Loucy (cell line): ENCODE results near the gene GDPD3.

Experiments used
- H2AFZ ChIP-seq: fragments of 200-600 bp; sonication (generic); 2 replicates; pipeline ENCODE4 v1.6.0; 2016; ENCODE audit warnings: antibody characterized with exemption, mild to moderate bottlenecking, low read length, moderate library complexity
- H3F3A ChIP-seq: fragments of 200-600 bp; 2 replicates; pipeline ENCODE4 v1.6.0; 2016; ENCODE audit warnings: antibody characterized with exemption, low read depth, mild to moderate bottlenecking
- H3K27me3 ChIP-seq: fragments of 200-600 bp; sonication (generic); 2 replicates; pipeline ENCODE4 v1.6.1; 2014; ENCODE audit warnings: low read length, mild to moderate bottlenecking; ENCODE audit not compliant: insufficient read depth, poor library complexity, severe bottlenecking
- H3K36me3 ChIP-seq: fragments of 200-600 bp; sonication (generic); 2 replicates; pipeline ENCODE4 v1.6.1; 2016; ENCODE audit warnings: low read length; ENCODE audit not compliant: insufficient read depth
- H3K4me1 ChIP-seq: fragments of 200-600 bp; sonication (generic); 2 replicates; pipeline ENCODE4 v1.5.1; 2014; ENCODE audit warnings: low read length, mild to moderate bottlenecking; ENCODE audit not compliant: insufficient read depth, poor library complexity, severe bottlenecking
- H3K4me2 ChIP-seq: fragments of 200-600 bp; sonication (generic); 2 replicates; pipeline ENCODE4 v1.6.0; 2014; ENCODE audit warnings: antibody characterized with exemption, low read length, low read depth, mild to moderate bottlenecking; ENCODE audit not compliant: poor library complexity, severe bottlenecking
- H3K4me3 ChIP-seq: fragments of 200-600 bp; sonication (generic); 2 replicates; pipeline ENCODE4 v1.5.1; 2014; ENCODE audit warnings: low read length, mild to moderate bottlenecking, mixed read lengths; ENCODE audit not compliant: poor library complexity, severe bottlenecking
- H3K79me2 ChIP-seq: fragments of 200-600 bp; sonication (generic); 2 replicates; pipeline ENCODE4 v1.6.1; 2014; ENCODE audit warnings: low read length; ENCODE audit not compliant: insufficient read depth
- H3K9ac ChIP-seq: fragments of 200-600 bp; sonication (generic); 2 replicates; pipeline ENCODE4 v1.6.0; 2014; ENCODE audit warnings: mild to moderate bottlenecking, low read depth, low read length, moderate library complexity; ENCODE audit not compliant: poor library complexity, severe bottlenecking
- H3K9me2 ChIP-seq: fragments of 200-600 bp; sonication (generic); replicated peaks from 2 replicates; pipeline ENCODE4 v1.6.1; 2016; ENCODE audit warnings: low read depth, low read length, mixed read lengths
- H3K9me3 ChIP-seq: fragments of 200-600 bp; sonication (generic); 2 replicates; pipeline ENCODE4 v1.6.1; 2014; ENCODE audit warnings: mild to moderate bottlenecking, antibody characterized with exemption, low read length, low read depth; ENCODE audit not compliant: insufficient read depth
- H4K20me1 ChIP-seq: fragments of 200-600 bp; sonication (generic); 2 replicates; pipeline ENCODE4 v1.6.0; 2014; ENCODE audit warnings: antibody characterized with exemption, low read length, mild to moderate bottlenecking; ENCODE audit not compliant: insufficient read depth, poor library complexity, severe bottlenecking
- CTCF ChIP-seq: fragments of 200-600 bp; sonication (generic); conservative IDR thresholded peaks from 2 replicates; pipeline ENCODE4 v1.5.1; 2014; ENCODE audit warnings: mild to moderate bottlenecking, antibody characterized with exemption, low read length
- EZH2phosphoT487 ChIP-seq: fragments of 200-600 bp; IDR thresholded peaks from 2 replicates; pipeline ENCODE4 v1.6.1; 2018; ENCODE audit warnings: antibody characterized with exemption, mild to moderate bottlenecking, moderate library complexity, borderline replicate concordance

Gene GDPD3

GRCh38 chr16:30067584-30067916 is 45.8 kb downstream of the GDPD3 start:
- H3K9me2 ChIP-seq, result no peaks in the 10 kb centered on the region
- TF ChIP-seq CTCF, result no peak
- TF ChIP-seq EZH2phosphoT487, result no peak
- peaks cover 41% of the 10 kb centered on the region for H3K4me1 ChIP-seq
- H3K36me3 ChIP-seq, result peaks cover 64% of the 10 kb centered on the region
- peak overlapping the region; percentile 97 for H3K4me2 ChIP-seq
- peaks cover 86% of the 10 kb centered on the region for H3K79me2 ChIP-seq
- peak overlapping the region; percentile 84 for H3K4me3 ChIP-seq
- peak overlapping the region; percentile 99 for H3K9ac ChIP-seq
- no peaks in the 10 kb centered on the region for H3K9me3 ChIP-seq
- H2AFZ ChIP-seq, result no peak overlapping the region
- peaks cover 6% of the 10 kb centered on the region for H3K27me3 ChIP-seq
- H4K20me1 ChIP-seq, result peaks cover 59% of the 10 kb centered on the region
- no peaks in the 10 kb centered on the region for H3F3A ChIP-seq

GRCh38 chr16:30066761-30067583 is 46.4 kb downstream of the GDPD3 start:
- Histone ChIP-seq H2AFZ (no peak overlapping the region), H3K79me2 (peaks cover 82% of the 10 kb centered on the region), H3K4me2 (peak overlapping the region; percentile 97), H3K9me2 (no peaks in the 10 kb centered on the region), H3K9ac (peak overlapping the region; percentile 99), H4K20me1 (peaks cover 59% of the 10 kb centered on the region), H3K4me1 (peaks cover 41% of the 10 kb centered on the region), H3K27me3 (peaks cover 6% of the 10 kb centered on the region), H3K9me3 (no peaks in the 10 kb centered on the region), H3K4me3 (peak overlapping the region; percentile 84), H3F3A (no peaks in the 10 kb centered on the region), H3K36me3 (peaks cover 59% of the 10 kb centered on the region)
- TF ChIP-seq CTCF, result no peak
- no peak for TF ChIP-seq EZH2phosphoT487

- no peak overlapping the region for H2AFZ ChIP-seq
- peaks cover 6% of the 10 kb centered on the region for H3K27me3 ChIP-seq
- H3K4me2 ChIP-seq, result peak overlapping the region; percentile 97
- no peaks in the 10 kb centered on the region for H3K9me2 ChIP-seq
- H3K79me2 ChIP-seq, result peaks cover 77% of the 10 kb centered on the region
- peak overlapping the region; percentile 99 for H3K9ac ChIP-seq
- peaks cover 54% of the 10 kb centered on the region for H4K20me1 ChIP-seq
- no peaks in the 10 kb centered on the region for H3K9me3 ChIP-seq
- peaks cover 41% of the 10 kb centered on the region for H3K4me1 ChIP-seq
- H3K4me3 ChIP-seq, result peak overlapping the region; percentile 84
- H3K36me3 ChIP-seq, result peaks cover 51% of the 10 kb centered on the region
- TF ChIP-seq CTCF (no peak), EZH2phosphoT487 (no peak)
- H3F3A ChIP-seq, result no peaks in the 10 kb centered on the region
Observed at GRCh38 chr16:30065943-30066760, 47.2 kb downstream of the GDPD3 start.
